Transverse colon (tissue), 4 donors: Measurements from ENCODE around the gene GALC. TPM values are rescaled to one million over a fixed set of nuclear protein-coding genes. Genes with fewer than 3 reads are reported as not detected.

Experiments
- DNase-seq: peaks from one replicate; pipeline ENCODE4 v3.0.0-alpha.2; 2019
- H3K27ac ChIP-seq, 4 donors: fragments of 200-600 bp; sonication (generic); 2 replicates each; pipeline ENCODE4 v1.5.1; 2016 to 2018; ENCODE audit warnings: inconsistent platforms in 4 of 4
- H3K27me3 ChIP-seq: fragments of 200-600 bp; sonication (generic); 2 replicates; pipeline ENCODE4 v1.5.1; 2017; ENCODE audit warnings: inconsistent platforms
- H3K36me3 ChIP-seq, 4 donors: fragments of 200-600 bp; sonication (generic); 2 replicates each; pipeline ENCODE4 v1.5.1; 2017 to 2019; ENCODE audit warnings: inconsistent platforms in 4 of 4
- H3K4me1 ChIP-seq, 4 donors: fragments of 200-600 bp; sonication (generic); 2 replicates each; pipeline ENCODE4 v1.5.1; 2017 to 2020; ENCODE audit warnings: inconsistent platforms in 4 of 4
- H3K4me3 ChIP-seq, 4 donors: fragments of 200-600 bp; sonication (generic); 1 replicate in 1 of 4; 2 replicates in 3 of 4; pipeline versions ENCODE4 v1.5.1 to v1.6.1; 2017 to 2019; ENCODE audit warnings: inconsistent platforms in 4 of 4
- H3K9me3 ChIP-seq, 2 donors: fragments of 200-600 bp; sonication (generic); 2 replicates each; pipeline ENCODE4 v1.5.1; 2017 to 2019; ENCODE audit warnings: inconsistent platforms in 2 of 2
- CTCF ChIP-seq, 5 experiments: fragments of 200-600 bp in 3 of 5; fragments of 450-650 bp in 2 of 5; sonication (generic) in 3 of 5; IDR thresholded peaks; 1 replicate in 2 of 5; 2 replicates in 3 of 5; pipeline ENCODE4 v1.5.1; 2016 to 2017; ENCODE audit warnings: antibody characterized with exemption in 5 of 5, inconsistent platforms in 3 of 5, mild to moderate bottlenecking in 2 of 5, moderate library complexity in 1 of 5
- EP300 ChIP-seq: sonication (generic); formaldehyde crosslinking; IDR thresholded peaks from one replicate; pipeline ENCODE4 v1.6.1; 2017; ENCODE audit warnings: antibody characterized with exemption, low read depth
- POLR2A ChIP-seq: fragments of 450-650 bp; IDR thresholded peaks from one replicate; pipeline ENCODE4 v1.6.1; 2016; ENCODE audit warnings: antibody characterized with exemption, mild to moderate bottlenecking, moderate library complexity
- POLR2AphosphoS5 ChIP-seq, 3 donors: sonication (generic); formaldehyde crosslinking; IDR thresholded peaks; one replicate each; pipeline ENCODE4 v1.6.1; 2016; ENCODE audit warnings: antibody characterized with exemption in 3 of 3
- WGBS, 2 donors: methylation state at CpG; one replicate each; pipeline ENCODE4 v1.1.5; 2018; ENCODE audit warnings: low coverage in 1 of 2; 5-methylcytosine and 5-hydroxymethylcytosine counted together
- in situ Hi-C, 4 donors: fragments of 200-750 bp; cut with MboI; loops; one replicate each; pipeline versions ENCODE4 v1.15.0 to v1.15.1; 2017; ENCODE audit warnings: low sequenced_read_pairs in 3 of 4, low pct_ligation_motif_present in 1 of 4, low pct_unique_long_range_greater_than_20kb in 1 of 4
- intact Hi-C: fragments of 100-400 bp; cut with DNase I; formaldehyde crosslinking; loops from one replicate; pipeline ENCODE4 v1.15.1; 2023; ENCODE audit warnings: low total_unique reads
- total RNA-seq, 4 donors: library from RNA; depleted of rRNA; stranded (reverse); fragments of >200 nt; gene quantifications; one replicate each; pipeline ENCODE4 v1.1.0, GENCODE V29; 2016

GALC gene
- total RNA-seq, 4 donors from 2014 or later: 8.0 to 42.3 (median 28.9) TPM

- DNase-seq: no peak
- TF ChIP-seq POLR2AphosphoS5 (IDR thresholded peaks at IDR 0.05) (no peak), CTCF (IDR thresholded peaks at IDR 0.05) (no peak), POLR2A (no peak), EP300 (no peak)
- H3K9me3 ChIP-seq: peaks cover 4 to 7% of the 10 kb centered on the region in 2 donors
- intact Hi-C loops: no loop called here
- no peaks in the 10 kb centered on the region for H3K4me1 ChIP-seq
- in situ Hi-C loops: no loop called here
- 96% methylated on average over 6 of the region's 6 CpGs; no CpG with 5 or more reads in 1 of the 2 donors for WGBS, 2 donors
- H3K36me3 ChIP-seq: no peaks in the 10 kb centered on the region
- H3K4me3 ChIP-seq: no peak overlapping the region
- no peak overlapping the region for H3K27ac ChIP-seq
- H3K27me3 ChIP-seq: no peaks in the 10 kb centered on the region
Observed at GRCh38 chr14:87916886-87917275, 76.1 kb downstream of the GALC start.

GRCh38 chr14:87916103-87916885, 76.7 kb downstream of the GALC start:
- TF ChIP-seq CTCF (IDR thresholded peaks at IDR 0.05) (no peak), EP300 (no peak), POLR2AphosphoS5 (IDR thresholded peaks at IDR 0.05) (no peak), POLR2A (no peak)
- H3K27ac ChIP-seq: no peak overlapping the region
- WGBS, 2 donors: 91 to 92% methylated on average over 10 to 27 of the region's 31 CpGs
- peaks cover 4 to 7% of the 10 kb centered on the region in 2 donors for H3K9me3 ChIP-seq
- in situ Hi-C loops (no loop called here), intact Hi-C loops (no loop called here)
- H3K4me3 ChIP-seq: no peak overlapping the region
- H3K36me3 ChIP-seq: no peaks in the 10 kb centered on the region
- H3K4me1 ChIP-seq: no peaks in the 10 kb centered on the region
- no peaks in the 10 kb centered on the region for H3K27me3 ChIP-seq
- DNase-seq: no peak

GRCh38 chr14:87908550-87908949, 84.4 kb downstream of the GALC start:
- no peaks in the 10 kb centered on the region for H3K27me3 ChIP-seq
- no peaks in the 10 kb centered on the region for H3K9me3 ChIP-seq
- no peak for DNase-seq
- WGBS, 2 donors: 34 to 37% methylated on average over 3 to 5 of the region's 5 CpGs
- no peaks in the 10 kb centered on the region for H3K36me3 ChIP-seq
- H3K4me1 ChIP-seq: no peaks in the 10 kb centered on the region
- TF ChIP-seq CTCF (IDR thresholded peaks at IDR 0.05) (no peak), POLR2AphosphoS5 (IDR thresholded peaks at IDR 0.05) (no peak), POLR2A (no peak), EP300 (no peak)
- no peak overlapping the region for H3K4me3 ChIP-seq
- no peak overlapping the region for H3K27ac ChIP-seq
- intact Hi-C loops (no loop called here), in situ Hi-C loops (no loop called here)

GRCh38 chr14:87901652-87902051, 91.3 kb downstream of the GALC start:
- peaks cover 17% of the 10 kb centered on the region for H3K27me3 ChIP-seq
- no peaks in the 10 kb centered on the region for H3K36me3 ChIP-seq
- no peak overlapping the region for H3K4me3 ChIP-seq
- intact Hi-C loops (no loop called here), in situ Hi-C loops (no loop called here)
- no peaks in the 10 kb centered on the region for H3K9me3 ChIP-seq
- DNase-seq: no peak
- H3K27ac ChIP-seq: no peak overlapping the region
- no peaks in the 10 kb centered on the region for H3K4me1 ChIP-seq
- TF ChIP-seq POLR2AphosphoS5 (IDR thresholded peaks at IDR 0.05): no peak
- TF ChIP-seq CTCF (IDR thresholded peaks at IDR 0.05): no peak
- no peak for TF ChIP-seq POLR2A
- no peak for TF ChIP-seq EP300
